ENCODE results near the gene MROH2A.

Gene MROH2A

DNA sequence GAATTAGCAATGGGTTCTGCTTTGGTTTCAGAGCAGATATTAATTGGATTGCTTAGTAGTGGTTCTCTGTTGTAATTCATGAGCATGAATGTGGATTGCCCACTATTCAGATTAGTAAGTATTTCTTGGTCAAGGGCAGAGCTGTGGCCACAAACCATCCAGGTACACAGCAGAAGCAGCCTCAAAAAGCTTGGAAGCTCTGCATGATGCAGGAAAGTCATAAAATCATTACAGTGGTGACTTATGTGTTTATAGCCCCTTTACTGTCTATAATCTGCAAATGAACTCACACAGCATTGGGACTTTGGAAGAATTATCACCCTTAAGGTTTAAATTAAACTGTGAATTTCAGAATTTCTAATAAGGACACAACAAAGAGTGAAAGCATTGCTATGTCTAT lies 20.0 kb upstream of the MROH2A start:
- no peak for TF ChIP-seq CTCF (IDR thresholded peaks at IDR 0.05; ENCODE audit: insufficient read depth, low read depth, low read length, missing control alignments)
- DNase-seq (ENCODE audit: low read depth): no peak
- H3K4me3 ChIP-seq (ENCODE audit: low read length): no peak overlapping the region

DNA sequence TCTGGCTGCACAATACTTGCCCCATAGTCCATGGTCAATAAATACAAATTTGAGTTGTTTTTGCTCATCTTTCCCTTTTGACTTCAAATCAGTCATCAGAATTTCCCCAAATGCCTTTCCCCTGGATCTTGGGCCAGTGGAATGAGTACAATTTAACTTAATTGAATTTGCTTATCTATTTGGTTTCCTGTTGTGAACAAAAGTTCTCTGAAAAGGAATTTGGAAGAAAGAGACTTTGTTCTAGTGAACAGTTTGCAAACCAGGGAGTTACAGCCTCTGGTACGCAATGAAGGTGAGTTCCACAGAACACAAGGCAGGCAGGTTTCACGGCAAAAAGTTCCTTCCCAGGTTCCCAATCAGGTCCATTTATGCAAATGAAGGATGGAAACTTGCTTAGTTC lies 19.3 kb upstream of the MROH2A start:
- DNase-seq (ENCODE audit: low read depth): no peak
- H3K4me3 ChIP-seq (ENCODE audit: low read length): no peak overlapping the region
- no peak for TF ChIP-seq CTCF (IDR thresholded peaks at IDR 0.05; ENCODE audit: insufficient read depth, low read depth, low read length, missing control alignments)

DNA sequence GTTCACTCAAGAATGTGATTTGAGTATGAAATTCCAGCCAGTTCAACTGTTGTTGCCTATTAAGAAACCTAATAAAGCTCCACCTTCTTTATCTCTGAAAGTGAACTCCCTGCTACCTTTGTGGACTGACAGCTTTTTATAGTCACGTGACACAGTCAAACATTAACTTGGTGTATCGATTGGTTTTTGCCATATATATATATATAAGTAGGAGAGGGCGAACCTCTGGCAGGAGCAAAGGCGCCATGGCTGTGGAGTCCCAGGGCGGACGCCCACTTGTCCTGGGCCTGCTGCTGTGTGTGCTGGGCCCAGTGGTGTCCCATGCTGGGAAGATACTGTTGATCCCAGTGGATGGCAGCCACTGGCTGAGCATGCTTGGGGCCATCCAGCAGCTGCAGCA lies 18.1 kb upstream of the MROH2A start, which contains the start of gene UGT1A1:
Gene UGT1A1, plus strand, starts transcription at position 228 of the 400 bp plus-strand sequence. Its CDS starts 18 bp downstream, at position 246.
- TF ChIP-seq CTCF (IDR thresholded peaks at IDR 0.05; ENCODE audit: insufficient read depth, low read depth, low read length, missing control alignments): no peak
- DNase-seq (ENCODE audit: low read depth): no peak

GRCh38 chr2:233761040-233761769 lies 16.9 kb upstream of the MROH2A start:
- TF ChIP-seq CTCF (IDR thresholded peaks at IDR 0.05; ENCODE audit: insufficient read depth, low read depth, low read length, missing control alignments): no peak
- no peak overlapping the region for H3K4me3 ChIP-seq (ENCODE audit: low read length)

More for the DNA sequence above, 18.1 kb upstream of the MROH2A start, which contains the start of gene UGT1A1:
- no peak within 1 kb of the TSS for H3K4me3 ChIP-seq (ENCODE audit: low read length)

DNA sequence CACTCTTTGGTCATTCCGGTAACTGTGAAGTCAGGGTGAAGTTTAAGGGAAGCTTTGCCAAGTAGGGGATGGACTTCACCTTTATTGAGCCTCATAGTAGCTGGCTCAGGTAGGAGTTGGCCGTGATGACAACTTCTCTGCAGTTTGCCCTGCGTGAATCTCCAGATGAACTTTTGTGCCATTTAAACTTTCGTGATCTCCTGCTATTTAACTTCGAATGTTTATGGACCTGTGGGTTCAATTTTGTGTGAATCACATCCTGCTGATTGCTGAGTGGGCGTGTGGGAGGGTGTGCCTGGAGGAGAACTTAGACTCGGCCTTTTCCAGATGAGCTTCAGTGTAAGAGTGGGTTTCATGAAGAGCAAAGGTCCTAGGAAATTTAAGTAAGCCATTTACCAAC lies 13.9 kb upstream of the MROH2A start:
- no peak for TF ChIP-seq CTCF (IDR thresholded peaks at IDR 0.05; ENCODE audit: insufficient read depth, low read depth, low read length, missing control alignments)
- peak; percentile 32 for DNase-seq (ENCODE audit: low read depth)

More at GRCh38 chr2:233761040-233761769, 16.9 kb upstream of the MROH2A start:
- DNase-seq (ENCODE audit: low read depth): peak; percentile 68

GRCh38 chr2:233764761-233765160 lies 13.4 kb upstream of the MROH2A start:
- DNase-seq (ENCODE audit: low read depth): no peak
- no peak overlapping the region for H3K4me3 ChIP-seq (ENCODE audit: low read length)
- no peak for TF ChIP-seq CTCF (IDR thresholded peaks at IDR 0.05; ENCODE audit: insufficient read depth, low read depth, low read length, missing control alignments)

More for the DNA sequence above, 13.9 kb upstream of the MROH2A start:
- H3K4me3 ChIP-seq (ENCODE audit: low read length): no peak overlapping the region

GRCh38 chr2:233766416-233766815 lies 11.7 kb upstream of the MROH2A start:
- TF ChIP-seq CTCF (IDR thresholded peaks at IDR 0.05; ENCODE audit: insufficient read depth, low read depth, low read length, missing control alignments): no peak
- no peak overlapping the region for H3K4me3 ChIP-seq (ENCODE audit: low read length)
- no peak for DNase-seq (ENCODE audit: low read depth)
